Stomach (tissue), 4 donors: ENCODE data around the gene RPGR.

Source experiments
- CTCF ChIP-seq, 7 experiments: fragments of 450-650 bp in 4 of 7; fragments of 200-600 bp in 3 of 7; sonication (generic) in 3 of 7; IDR thresholded peaks; one replicate each; pipeline ENCODE4 v1.5.1; 2016 to 2019; ENCODE audit warnings: antibody characterized with exemption in 7 of 7, control low read depth in 2 of 7, mild to moderate bottlenecking in 1 of 7
- POLR2A ChIP-seq, 4 donors: fragments of 450-650 bp; IDR thresholded peaks; one replicate each; pipeline ENCODE4 v1.6.1; 2016; ENCODE audit warnings: antibody characterized with exemption in 4 of 4, control low read depth in 2 of 4, mild to moderate bottlenecking in 1 of 4, moderate library complexity in 1 of 4
- POLR2AphosphoS5 ChIP-seq, 3 donors: sonication (generic); formaldehyde crosslinking; IDR thresholded peaks; one replicate each; pipeline ENCODE4 v1.6.1; 2016; ENCODE audit warnings: antibody characterized with exemption in 3 of 3

GRCh38 chrX:38315186-38315585 is 12.1 kb downstream of the RPGR start:
- TF ChIP-seq POLR2A (IDR thresholded peaks at IDR 0.05) (no peak), CTCF (IDR thresholded peaks at IDR 0.05) (no peak), POLR2AphosphoS5 (IDR thresholded peaks at IDR 0.05) (no peak)
